DOHH2 (cell line): ENCODE data around the gene ZFAND3.

Source experiments
- EZH2phosphoT487 ChIP-seq: fragments of 200-600 bp; sonication (generic); IDR thresholded peaks from 2 replicates; pipeline ENCODE4 v1.6.1; 2017; ENCODE audit warnings: borderline replicate concordance, mild to moderate bottlenecking, antibody characterized with exemption, low read length, moderate library complexity, mixed read lengths
- TF ChIP-seq, protein P1 (sequence below): fragments of 200-600 bp; sonication (generic); IDR thresholded peaks from one replicate; pipeline ENCODE4 v1.5.1; 2014; ENCODE audit warnings: antibody characterized with exemption, mild to moderate bottlenecking, low read depth, low read length; ENCODE audit not compliant: poor library complexity, severe bottlenecking

GRCh38 chr6:38110481-38110971 is 291.0 kb downstream of the ZFAND3 start:
- TF ChIP-seq, protein P1, sequence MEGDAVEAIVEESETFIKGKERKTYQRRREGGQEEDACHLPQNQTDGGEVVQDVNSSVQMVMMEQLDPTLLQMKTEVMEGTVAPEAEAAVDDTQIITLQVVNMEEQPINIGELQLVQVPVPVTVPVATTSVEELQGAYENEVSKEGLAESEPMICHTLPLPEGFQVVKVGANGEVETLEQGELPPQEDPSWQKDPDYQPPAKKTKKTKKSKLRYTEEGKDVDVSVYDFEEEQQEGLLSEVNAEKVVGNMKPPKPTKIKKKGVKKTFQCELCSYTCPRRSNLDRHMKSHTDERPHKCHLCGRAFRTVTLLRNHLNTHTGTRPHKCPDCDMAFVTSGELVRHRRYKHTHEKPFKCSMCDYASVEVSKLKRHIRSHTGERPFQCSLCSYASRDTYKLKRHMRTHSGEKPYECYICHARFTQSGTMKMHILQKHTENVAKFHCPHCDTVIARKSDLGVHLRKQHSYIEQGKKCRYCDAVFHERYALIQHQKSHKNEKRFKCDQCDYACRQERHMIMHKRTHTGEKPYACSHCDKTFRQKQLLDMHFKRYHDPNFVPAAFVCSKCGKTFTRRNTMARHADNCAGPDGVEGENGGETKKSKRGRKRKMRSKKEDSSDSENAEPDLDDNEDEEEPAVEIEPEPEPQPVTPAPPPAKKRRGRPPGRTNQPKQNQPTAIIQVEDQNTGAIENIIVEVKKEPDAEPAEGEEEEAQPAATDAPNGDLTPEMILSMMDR = no peak
- no peak for TF ChIP-seq EZH2phosphoT487
